ENCODE measurements around the gene LASP1NB.
A peak's percentile ranks its signal among the peaks of the same experiment; 100 is the strongest.

The LASP1NB gene

DNA sequence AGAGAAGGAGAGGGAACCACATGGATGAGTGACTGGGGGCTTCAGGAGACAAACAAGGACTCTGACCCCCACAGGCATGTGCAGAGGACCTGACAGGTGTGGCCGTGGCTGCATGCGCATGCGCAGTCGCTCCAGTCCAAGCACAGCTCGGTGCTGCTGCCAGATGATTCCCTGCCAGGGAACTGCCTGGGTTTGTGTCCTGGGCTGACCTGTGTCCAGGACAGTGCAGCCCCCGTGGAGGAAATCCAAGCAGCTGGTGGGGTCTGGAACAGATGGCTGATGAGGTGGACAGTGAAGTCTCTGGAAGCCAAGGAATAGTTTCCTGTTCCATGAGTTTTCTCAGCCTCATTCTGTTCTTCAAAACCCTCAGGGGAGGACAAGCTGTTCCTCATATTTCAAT, 28.2 kb upstream of the LASP1NB start:
- Histone ChIP-seq H2AK5ac (ENCODE audit: low read depth, low read length) (no peak overlapping the region), H2BK5ac (ENCODE audit: low read depth, low read length, poor library complexity, severe bottlenecking) (peak overlapping the region; percentile 11), H2BK120ac (ENCODE audit: low read depth, low read length) (no peak overlapping the region), H2AFZ (replicated peaks; ENCODE audit: low read length, poor library complexity) (peak overlapping the region; percentile 24), H3K4me2 (ENCODE audit: low read depth, low read length) (no peak overlapping the region), H3K18ac (ENCODE audit: low read depth, low read length) (no peak overlapping the region), H3K4me1 (ENCODE audit: control insufficient read depth, insufficient read depth, low read length) (peaks cover 35% of the 10 kb centered on the region), H3K27me3 (ENCODE audit: control insufficient read depth, insufficient read depth, low read length) (no peaks in the 10 kb centered on the region), H3K79me1 (ENCODE audit: low read depth in 1 of 2, low read length in 2 of 2) (peaks cover 49 to 93% of the 10 kb centered on the region in 2 experiments), H3K23ac (ENCODE audit: low read depth, low read length) (peak overlapping the region; percentile 31; the same call in 1 of the 2 replicates), H3K9me3 (ENCODE audit: control insufficient read depth, insufficient read depth, low read length) (no peaks in the 10 kb centered on the region), H3K9me1 (ENCODE audit: insufficient read depth, low read length) (peaks cover 20% of the 10 kb centered on the region), H3K27ac (ENCODE audit: insufficient read depth, low read length) (0 out of 2 replicates have a peak overlapping the region, but pooled peaks have one; percentile 1), H3K4ac (ENCODE audit: low read depth, low read length) (no peak overlapping the region), H2AK9ac (replicated peaks; ENCODE audit: low read depth, low read length, poor library complexity) (peak overlapping the region; percentile 79), H2BK20ac (ENCODE audit: low read depth, low read length) (no peak overlapping the region), H4K20me1 (ENCODE audit: insufficient read depth, low read length) (peaks cover 99% of the 10 kb centered on the region), H3K9ac (ENCODE audit: low read depth, low read length) (no peak overlapping the region), H2BK15ac (ENCODE audit: low read depth, low read length) (no peak overlapping the region), H3K4me3 (ENCODE audit: insufficient read depth, low read depth, low read length) (no peak overlapping the region), H3K36me3 (ENCODE audit: control insufficient read depth, insufficient read depth, low read length) (peaks cover 75% of the 10 kb centered on the region), H3K14ac (replicated peaks; ENCODE audit: low read depth, low read length) (peak overlapping the region; percentile 6; the same call in 1 of the 2 replicates), H4K5ac (ENCODE audit: low read depth, low read length) (no peak overlapping the region), H4K8ac (ENCODE audit: low read depth in 2 of 2, low read length in 2 of 2) (no peak overlapping the region; a peak in 1 of 4 replicates), H4K91ac (ENCODE audit: insufficient read depth, low read depth, low read length) (peak overlapping the region; percentile 6; the same call in 1 of the 2 replicates), H3K56ac (ENCODE audit: extremely low read depth, insufficient read depth, low read length) (no peak overlapping the region)
- BruUV-seq (replicated peaks), result no TSS peak
- in situ Hi-C loops (cut with MboI; ENCODE audit: low sequenced_read_pairs), result no loop called here
- intact Hi-C loops (cut with micrococcal nuclease), result no loop called here
- dilution Hi-C loops (cut with HindIII; ENCODE audit: low sequenced_read_pairs, unreplicated experiment), result no loop called here
- ChIA-PET POLR2A (ENCODE audit: unreplicated experiment) (no interaction called here), CTCF (no interaction called here)
- no peak for TF ChIP-seq CHD1 (IDR thresholded peaks at IDR 0.05; ENCODE audit: low read depth, low read length)
- TF ChIP-seq FOS (IDR thresholded peaks at IDR 0.05; ENCODE audit: low read depth, low read length), result no peak
- TF ChIP-seq NFE2L2 (IDR thresholded peaks at IDR 0.05; ENCODE audit: low read depth, low read length), result no peak
- TF ChIP-seq, protein P1, sequence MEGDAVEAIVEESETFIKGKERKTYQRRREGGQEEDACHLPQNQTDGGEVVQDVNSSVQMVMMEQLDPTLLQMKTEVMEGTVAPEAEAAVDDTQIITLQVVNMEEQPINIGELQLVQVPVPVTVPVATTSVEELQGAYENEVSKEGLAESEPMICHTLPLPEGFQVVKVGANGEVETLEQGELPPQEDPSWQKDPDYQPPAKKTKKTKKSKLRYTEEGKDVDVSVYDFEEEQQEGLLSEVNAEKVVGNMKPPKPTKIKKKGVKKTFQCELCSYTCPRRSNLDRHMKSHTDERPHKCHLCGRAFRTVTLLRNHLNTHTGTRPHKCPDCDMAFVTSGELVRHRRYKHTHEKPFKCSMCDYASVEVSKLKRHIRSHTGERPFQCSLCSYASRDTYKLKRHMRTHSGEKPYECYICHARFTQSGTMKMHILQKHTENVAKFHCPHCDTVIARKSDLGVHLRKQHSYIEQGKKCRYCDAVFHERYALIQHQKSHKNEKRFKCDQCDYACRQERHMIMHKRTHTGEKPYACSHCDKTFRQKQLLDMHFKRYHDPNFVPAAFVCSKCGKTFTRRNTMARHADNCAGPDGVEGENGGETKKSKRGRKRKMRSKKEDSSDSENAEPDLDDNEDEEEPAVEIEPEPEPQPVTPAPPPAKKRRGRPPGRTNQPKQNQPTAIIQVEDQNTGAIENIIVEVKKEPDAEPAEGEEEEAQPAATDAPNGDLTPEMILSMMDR (conservative IDR thresholded peaks at IDR 0.05; ENCODE audit: low read depth, low read length), result no peak
- TF ChIP-seq RCOR1 (IDR thresholded peaks at IDR 0.05; ENCODE audit: insufficient replicate concordance, low read length), result no peak
- no peak for TF ChIP-seq RAD21 (IDR thresholded peaks at IDR 0.05; ENCODE audit: low read length)
- no peak for TF ChIP-seq MAFK (IDR thresholded peaks at IDR 0.05; ENCODE audit: low read depth, low read length)
- no peak for TF ChIP-seq SMC3 (IDR thresholded peaks at IDR 0.05; ENCODE audit: low read depth, low read length)
- TF ChIP-seq MAZ (IDR thresholded peaks at IDR 0.05; ENCODE audit: borderline replicate concordance, low read depth, low read length), result no peak
- TF ChIP-seq, protein P2, sequence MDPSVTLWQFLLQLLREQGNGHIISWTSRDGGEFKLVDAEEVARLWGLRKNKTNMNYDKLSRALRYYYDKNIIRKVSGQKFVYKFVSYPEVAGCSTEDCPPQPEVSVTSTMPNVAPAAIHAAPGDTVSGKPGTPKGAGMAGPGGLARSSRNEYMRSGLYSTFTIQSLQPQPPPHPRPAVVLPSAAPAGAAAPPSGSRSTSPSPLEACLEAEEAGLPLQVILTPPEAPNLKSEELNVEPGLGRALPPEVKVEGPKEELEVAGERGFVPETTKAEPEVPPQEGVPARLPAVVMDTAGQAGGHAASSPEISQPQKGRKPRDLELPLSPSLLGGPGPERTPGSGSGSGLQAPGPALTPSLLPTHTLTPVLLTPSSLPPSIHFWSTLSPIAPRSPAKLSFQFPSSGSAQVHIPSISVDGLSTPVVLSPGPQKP (IDR thresholded peaks at IDR 0.05; ENCODE audit: borderline replicate concordance, low read depth, low read length), result no peak
- TF ChIP-seq BHLHE40 (IDR thresholded peaks at IDR 0.05; ENCODE audit: low read depth, low read length), result no peak
- no peak for TF ChIP-seq CEBPB (IDR thresholded peaks at IDR 0.05; ENCODE audit: low read depth, low read length)
- TF ChIP-seq, protein P3, sequence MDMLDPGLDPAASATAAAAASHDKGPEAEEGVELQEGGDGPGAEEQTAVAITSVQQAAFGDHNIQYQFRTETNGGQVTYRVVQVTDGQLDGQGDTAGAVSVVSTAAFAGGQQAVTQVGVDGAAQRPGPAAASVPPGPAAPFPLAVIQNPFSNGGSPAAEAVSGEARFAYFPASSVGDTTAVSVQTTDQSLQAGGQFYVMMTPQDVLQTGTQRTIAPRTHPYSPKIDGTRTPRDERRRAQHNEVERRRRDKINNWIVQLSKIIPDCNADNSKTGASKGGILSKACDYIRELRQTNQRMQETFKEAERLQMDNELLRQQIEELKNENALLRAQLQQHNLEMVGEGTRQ (IDR thresholded peaks at IDR 0.05; ENCODE audit: low read depth, low read length), result no peak
- TF ChIP-seq MXI1 (IDR thresholded peaks at IDR 0.05; ENCODE audit: borderline replicate concordance, low read depth, low read length), result no peak
- no peak for TF ChIP-seq POLR2A (IDR thresholded peaks at IDR 0.05; ENCODE audit: low read depth, low read length)
- no peak for TF ChIP-seq RFX5 (IDR thresholded peaks at IDR 0.05; ENCODE audit: low read depth, low read length)
- whole genome bisulfite sequencing, 2 experiments (ENCODE audit: extremely low coverage in 2 of 2, insufficient read length in 1 of 2), result 100% methylated on average over 3 of the region's 6 CpGs; no CpG with 5 or more reads in 1 of the 2 experiments
- ATAC-seq (ENCODE audit: low read depth), result no peak
- DNase-seq, result peak; percentile 28

All from IMR-90 (cell line).